HEK293 (cell line): ENCODE measurements around the gene STAP1.
A peak's percentile ranks its signal among the peaks of the same experiment; 100 is the strongest.

Experiments
- CTCF ChIA-PET: fragments of 350-600 bp; formaldehyde crosslinking; extraction: SDS; loops from one replicate; lab custom pipeline; 2021; ENCODE audit warnings: antibody characterized with exemption; lab: Yijun Ruan, JAX
- POLR2A ChIA-PET: fragments of 300-600 bp; formaldehyde crosslinking; extraction: SDS; loops from one replicate; lab custom pipeline; 2020; ENCODE audit warnings: antibody characterized with exemption, inconsistent platforms; lab: Yijun Ruan, JAX
- H3K27ac ChIP-seq: fragments of 200-500 bp; sonication (Bioruptor generic); 2 replicates; pipeline ENCODE4 v1.5.1; 2014; ENCODE audit warnings: low read depth, low read length, control low read depth, inconsistent platforms; ENCODE audit errors: extremely low read depth
- H3K36me3 ChIP-seq, 2 experiments: fragments of 200-500 bp in 1 of 2; sonication (Bioruptor generic) in 1 of 2; 1 replicate in 1 of 2; 2 replicates in 1 of 2; pipeline ENCODE4 v1.5.1; 2014 to 2017; ENCODE audit warnings: inconsistent platforms in 2 of 2, low read length in 2 of 2; ENCODE audit not compliant: control insufficient read depth in 2 of 2, insufficient read depth in 1 of 2
- H3K4me1 ChIP-seq: fragments of 200-500 bp; sonication (Bioruptor generic); 2 replicates; pipeline ENCODE4 v1.5.1; 2014; ENCODE audit warnings: mild to moderate bottlenecking, low read length, inconsistent platforms; ENCODE audit not compliant: control insufficient read depth, insufficient read depth
- H3K4me3 ChIP-seq: 2 replicates; pipeline ENCODE4 v1.5.1; 2011; ENCODE audit warnings: low read depth, mild to moderate bottlenecking, control low read depth, low read length, moderate library complexity
- H3K9me3 ChIP-seq: fragments of 200-500 bp; sonication (Bioruptor generic); 2 replicates; pipeline ENCODE4 v1.5.1; 2014; ENCODE audit warnings: low read depth, low read length, inconsistent platforms; ENCODE audit not compliant: control insufficient read depth, insufficient read depth
- AEBP2 ChIP-seq: fragments of 450-650 bp; formaldehyde crosslinking; IDR thresholded peaks from 2 replicates; pipeline ENCODE4 v1.5.1; 2016; ENCODE audit warnings: missing biosample characterization, missing genetic modification characterization, borderline replicate concordance
- EGR2 ChIP-seq: fragments of 450-650 bp; formaldehyde crosslinking; IDR thresholded peaks from 2 replicates; pipeline ENCODE4 v1.5.1; 2016; ENCODE audit warnings: low read depth, missing biosample characterization, missing genetic modification characterization
- GLIS2 ChIP-seq: fragments of 450-650 bp; formaldehyde crosslinking; IDR thresholded peaks from 2 replicates; pipeline ENCODE4 v1.5.1; 2016; ENCODE audit warnings: missing biosample characterization, missing genetic modification characterization
- IKZF3 ChIP-seq: fragments of 450-650 bp; IDR thresholded peaks from 2 replicates; pipeline ENCODE4 v1.5.0; 2018; ENCODE audit warnings: missing biosample characterization, mild to moderate bottlenecking, missing genetic modification characterization, moderate library complexity
- KLF10 ChIP-seq: fragments of 450-650 bp; IDR thresholded peaks from 2 replicates; pipeline ENCODE4 v1.5.1; 2018; ENCODE audit warnings: missing biosample characterization, mild to moderate bottlenecking, missing genetic modification characterization
- KLF16 ChIP-seq: fragments of 450-650 bp; formaldehyde crosslinking; IDR thresholded peaks from 2 replicates; pipeline ENCODE4 v1.5.1; 2017; ENCODE audit warnings: missing biosample characterization, missing genetic modification characterization
- OSR2 ChIP-seq: fragments of 450-650 bp; formaldehyde crosslinking; IDR thresholded peaks from 2 replicates; pipeline ENCODE4 v1.5.1; 2016; ENCODE audit warnings: missing biosample characterization, missing genetic modification characterization
- PRDM6 ChIP-seq: fragments of 450-650 bp; formaldehyde crosslinking; IDR thresholded peaks from 2 replicates; pipeline ENCODE4 v1.5.1; 2017; ENCODE audit warnings: missing biosample characterization, missing genetic modification characterization
- SP7 ChIP-seq: fragments of 450-650 bp; formaldehyde crosslinking; IDR thresholded peaks from 2 replicates; pipeline ENCODE4 v1.5.1; 2016; ENCODE audit warnings: missing biosample characterization, missing genetic modification characterization
- YY2 ChIP-seq: fragments of 450-650 bp; formaldehyde crosslinking; IDR thresholded peaks from 2 replicates; pipeline ENCODE4 v1.5.1; 2016; ENCODE audit warnings: missing biosample characterization, missing genetic modification characterization
- ZBTB1 ChIP-seq: fragments of 450-650 bp; formaldehyde crosslinking; IDR thresholded peaks from 2 replicates; pipeline ENCODE4 v1.5.1; 2016; ENCODE audit warnings: missing biosample characterization, missing genetic modification characterization
- ZBTB17 ChIP-seq: fragments of 450-650 bp; formaldehyde crosslinking; IDR thresholded peaks from 2 replicates; pipeline ENCODE4 v1.5.1; 2016; ENCODE audit warnings: missing biosample characterization, missing genetic modification characterization
- ZNF175 ChIP-seq: fragments of 450-650 bp; formaldehyde crosslinking; IDR thresholded peaks from 2 replicates; pipeline ENCODE4 v1.5.1; 2016; ENCODE audit warnings: missing biosample characterization, missing genetic modification characterization
- ZNF202 ChIP-seq: fragments of 450-650 bp; formaldehyde crosslinking; IDR thresholded peaks from 2 replicates; pipeline ENCODE4 v1.5.1; 2016; ENCODE audit warnings: missing biosample characterization, missing genetic modification characterization, borderline replicate concordance
- ZNF280C ChIP-seq: fragments of 450-650 bp; formaldehyde crosslinking; IDR thresholded peaks from 2 replicates; pipeline ENCODE4 v1.5.1; 2016; ENCODE audit warnings: missing biosample characterization, missing genetic modification characterization
- ZNF335 ChIP-seq: fragments of 450-650 bp; formaldehyde crosslinking; conservative IDR thresholded peaks from 2 replicates; pipeline ENCODE4 v1.5.1; 2016; ENCODE audit warnings: missing biosample characterization, missing genetic modification characterization
- ZNF366 ChIP-seq: fragments of 450-650 bp; formaldehyde crosslinking; conservative IDR thresholded peaks from 2 replicates; pipeline ENCODE4 v1.5.1; 2016; ENCODE audit warnings: missing biosample characterization, missing genetic modification characterization
- ZNF391 ChIP-seq: fragments of 450-650 bp; formaldehyde crosslinking; IDR thresholded peaks from 2 replicates; pipeline ENCODE4 v1.5.1; 2016; ENCODE audit warnings: low read depth, missing biosample characterization, missing genetic modification characterization, borderline replicate concordance
- ZNF555 ChIP-seq: fragments of 450-650 bp; formaldehyde crosslinking; conservative IDR thresholded peaks from 2 replicates; pipeline ENCODE4 v1.5.1; 2017; ENCODE audit warnings: missing biosample characterization, mild to moderate bottlenecking, missing genetic modification characterization, inconsistent platforms
- ZNF600 ChIP-seq: fragments of 450-650 bp; formaldehyde crosslinking; IDR thresholded peaks from 2 replicates; pipeline ENCODE4 v1.5.1; 2016; ENCODE audit warnings: missing biosample characterization, missing genetic modification characterization
- ZNF664 ChIP-seq: fragments of 450-650 bp; formaldehyde crosslinking; IDR thresholded peaks from 2 replicates; pipeline ENCODE4 v1.5.1; 2016; ENCODE audit warnings: missing biosample characterization, missing genetic modification characterization
- ZNF704 ChIP-seq: fragments of 450-650 bp; formaldehyde crosslinking; IDR thresholded peaks from 2 replicates; pipeline ENCODE4 v1.5.1; 2016; ENCODE audit warnings: missing biosample characterization, missing genetic modification characterization
- ZNF707 ChIP-seq: fragments of 450-650 bp; formaldehyde crosslinking; IDR thresholded peaks from 2 replicates; pipeline ENCODE4 v1.5.1; 2016; ENCODE audit warnings: missing biosample characterization, missing genetic modification characterization
- ZSCAN16 ChIP-seq: fragments of 450-650 bp; formaldehyde crosslinking; IDR thresholded peaks from 2 replicates; pipeline ENCODE4 v1.5.1; 2016; ENCODE audit warnings: missing biosample characterization, missing genetic modification characterization

The STAP1 gene

GRCh38 chr4:67575232-67576058 is 16.9 kb downstream of the STAP1 start:
- POLR2A ChIA-PET: no interaction called here
- no peak for TF ChIP-seq EGR2 (tag by site-specific recombination)
- no peak for TF ChIP-seq ZNF555
- TF ChIP-seq ZNF280C (tag by site-specific recombination): no peak
- TF ChIP-seq ZNF664: 0 out of 2 replicates have a peak, but pooled peaks have one; percentile 10
- TF ChIP-seq ZBTB17: peak; percentile 29; the same call in 1 of the 2 replicates
- TF ChIP-seq OSR2 (tag by site-specific recombination): peak; percentile 49; the same call in 1 of the 2 replicates
- peak; percentile 79 for TF ChIP-seq SP7 (tag by site-specific recombination)
- peak; percentile 78 for TF ChIP-seq PRDM6
- TF ChIP-seq ZNF707 (tag by site-specific recombination): no peak
- no peak for TF ChIP-seq ZBTB1 (tag by site-specific recombination)
- no peak for TF ChIP-seq ZNF175 (tag by site-specific recombination)
- no peak for TF ChIP-seq ZNF704 (tag by site-specific recombination)
- no peak for TF ChIP-seq ZSCAN16 (tag by site-specific recombination)
- TF ChIP-seq ZNF202 (tag by site-specific recombination): no peak
- TF ChIP-seq ZNF600 (tag by site-specific recombination): no peak
- TF ChIP-seq IKZF3 (tag by site-specific recombination): peak; percentile 53; the same call in 1 of the 2 replicates
- 0 out of 2 replicates have a peak, but pooled peaks have one; percentile 27 for TF ChIP-seq ZNF335 (tag by site-specific recombination)
- no peak for TF ChIP-seq YY2 (tag by site-specific recombination)
- TF ChIP-seq ZNF366 (tag by site-specific recombination): peak; percentile 63; the same call in 1 of the 2 replicates

GRCh38 chr4:67576059-67576466 is 17.5 kb downstream of the STAP1 start:
- no peak for TF ChIP-seq KLF16 (tag by site-specific recombination)
- no peak for TF ChIP-seq AEBP2
- TF ChIP-seq KLF10 (tag by site-specific recombination): no peak
- TF ChIP-seq ZNF391 (tag by site-specific recombination): no peak
- no peak for TF ChIP-seq GLIS2
- TF ChIP-seq, all 188 proteins: peak for 0

More at GRCh38 chr4:67575232-67576058, 16.9 kb downstream of the STAP1 start:
- Histone ChIP-seq H3K4me1 (no peaks in the 10 kb centered on the region), H3K4me3 (no peak overlapping the region), H3K36me3 (no peaks in the 10 kb centered on the region), H3K27ac (peak overlapping the region; percentile 27), H3K9me3 (no peaks in the 10 kb centered on the region)
- CTCF ChIA-PET: no interaction called here

More at GRCh38 chr4:67576059-67576466, 17.5 kb downstream of the STAP1 start:
- Histone ChIP-seq H3K9me3 (no peaks in the 10 kb centered on the region), H3K4me1 (no peaks in the 10 kb centered on the region), H3K4me3 (no peak overlapping the region), H3K27ac (no peak overlapping the region), H3K36me3 (no peaks in the 10 kb centered on the region)
- ChIA-PET POLR2A (no interaction called here), CTCF (no interaction called here)
